Measurements from ENCODE around the gene C1orf226.
A peak's percentile ranks its signal among the peaks of the same experiment; 100 is the strongest.

The C1orf226 gene

DNA sequence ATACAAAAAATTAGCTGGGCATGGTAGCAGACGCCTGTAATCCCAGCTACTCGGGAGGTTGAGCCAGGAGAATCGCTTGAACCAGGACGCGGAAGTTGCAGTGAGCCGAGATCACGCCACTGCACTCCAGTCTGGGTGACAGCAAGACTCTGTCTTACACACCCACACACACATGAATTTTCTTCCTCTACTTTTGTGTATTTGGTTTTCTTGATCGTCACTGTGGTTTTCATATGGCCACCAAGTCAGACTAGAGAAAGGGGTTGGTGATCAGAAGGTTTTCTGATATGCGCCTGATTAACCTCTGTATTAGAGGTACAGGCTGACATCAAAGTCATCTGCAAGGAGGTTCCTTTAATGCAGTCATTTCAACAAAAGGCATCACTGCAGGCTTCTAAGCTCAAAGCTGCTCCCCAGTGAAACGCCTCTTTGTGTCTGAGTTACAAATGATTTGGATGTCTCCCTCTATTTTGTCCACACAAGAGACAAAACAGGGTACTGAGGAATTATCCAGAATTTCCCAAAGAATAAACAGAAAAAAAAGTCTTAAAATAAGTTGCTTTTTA lies 19.3 kb downstream of the C1orf226 start:
- DNase-seq (ENCODE audit: low read depth): no peak
- TF ChIP-seq, protein P1, sequence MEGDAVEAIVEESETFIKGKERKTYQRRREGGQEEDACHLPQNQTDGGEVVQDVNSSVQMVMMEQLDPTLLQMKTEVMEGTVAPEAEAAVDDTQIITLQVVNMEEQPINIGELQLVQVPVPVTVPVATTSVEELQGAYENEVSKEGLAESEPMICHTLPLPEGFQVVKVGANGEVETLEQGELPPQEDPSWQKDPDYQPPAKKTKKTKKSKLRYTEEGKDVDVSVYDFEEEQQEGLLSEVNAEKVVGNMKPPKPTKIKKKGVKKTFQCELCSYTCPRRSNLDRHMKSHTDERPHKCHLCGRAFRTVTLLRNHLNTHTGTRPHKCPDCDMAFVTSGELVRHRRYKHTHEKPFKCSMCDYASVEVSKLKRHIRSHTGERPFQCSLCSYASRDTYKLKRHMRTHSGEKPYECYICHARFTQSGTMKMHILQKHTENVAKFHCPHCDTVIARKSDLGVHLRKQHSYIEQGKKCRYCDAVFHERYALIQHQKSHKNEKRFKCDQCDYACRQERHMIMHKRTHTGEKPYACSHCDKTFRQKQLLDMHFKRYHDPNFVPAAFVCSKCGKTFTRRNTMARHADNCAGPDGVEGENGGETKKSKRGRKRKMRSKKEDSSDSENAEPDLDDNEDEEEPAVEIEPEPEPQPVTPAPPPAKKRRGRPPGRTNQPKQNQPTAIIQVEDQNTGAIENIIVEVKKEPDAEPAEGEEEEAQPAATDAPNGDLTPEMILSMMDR (IDR thresholded peaks at IDR 0.05; ENCODE audit: insufficient read depth, low read depth, low read length, missing control alignments): no peak
- no peak overlapping the region for H3K4me3 ChIP-seq (ENCODE audit: low read length)

DNA sequence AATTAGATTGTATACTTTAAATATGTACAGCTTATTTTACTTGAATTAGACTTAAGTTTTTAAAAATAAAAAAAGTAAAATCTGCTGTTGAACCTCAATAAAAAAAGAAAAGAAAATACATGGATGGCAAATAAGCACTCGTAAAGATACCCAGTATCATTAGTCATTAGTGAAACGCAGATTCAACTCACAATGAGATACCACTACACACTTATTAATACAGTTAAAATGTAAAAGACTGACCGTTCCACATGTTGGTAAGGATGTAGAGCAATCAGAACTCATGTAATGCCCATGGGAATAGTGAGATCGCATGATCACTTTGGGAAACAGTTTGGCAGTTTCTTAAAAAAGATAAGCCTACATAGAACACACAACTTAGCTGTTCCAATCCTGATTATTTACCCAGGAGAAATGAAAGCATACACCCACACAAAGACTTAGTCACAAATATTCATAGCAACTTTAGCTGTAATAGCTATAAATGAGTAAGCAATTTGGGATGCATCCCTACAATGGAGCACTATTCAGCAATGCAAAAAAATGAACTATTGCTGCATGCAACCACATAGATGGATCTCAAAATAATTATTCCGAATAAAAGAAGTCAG lies 23.1 kb downstream of the C1orf226 start:
- DNase-seq (ENCODE audit: low read depth): peak; percentile 71
- TF ChIP-seq, protein P1 (IDR thresholded peaks at IDR 0.05; ENCODE audit: insufficient read depth, low read depth, low read length, missing control alignments): no peak
- no peak overlapping the region for H3K4me3 ChIP-seq (ENCODE audit: low read length)

DNA sequence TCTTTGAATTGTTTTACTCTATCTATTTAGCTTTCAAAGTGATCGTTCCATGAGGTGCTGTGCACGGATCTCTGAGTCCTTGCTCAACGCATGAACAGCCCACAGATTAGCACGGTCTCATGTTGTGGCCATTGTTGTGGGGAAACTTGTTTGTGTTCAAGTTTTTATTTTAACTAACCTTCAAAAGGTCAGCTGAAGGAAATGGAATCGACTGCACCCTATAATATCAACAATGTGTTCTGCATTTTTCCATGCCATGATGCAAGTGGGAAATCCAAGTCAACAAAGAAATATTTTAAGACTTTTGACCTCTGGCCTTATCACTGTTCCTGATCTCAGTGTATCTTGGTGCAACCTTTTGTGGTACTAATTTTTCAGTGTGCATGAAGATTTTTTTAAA lies 24.3 kb downstream of the C1orf226 start:
- H3K4me3 ChIP-seq (ENCODE audit: low read length): no peak overlapping the region
- no peak for DNase-seq (ENCODE audit: low read depth)
- TF ChIP-seq, protein P1 (IDR thresholded peaks at IDR 0.05; ENCODE audit: insufficient read depth, low read depth, low read length, missing control alignments): no peak

DNA sequence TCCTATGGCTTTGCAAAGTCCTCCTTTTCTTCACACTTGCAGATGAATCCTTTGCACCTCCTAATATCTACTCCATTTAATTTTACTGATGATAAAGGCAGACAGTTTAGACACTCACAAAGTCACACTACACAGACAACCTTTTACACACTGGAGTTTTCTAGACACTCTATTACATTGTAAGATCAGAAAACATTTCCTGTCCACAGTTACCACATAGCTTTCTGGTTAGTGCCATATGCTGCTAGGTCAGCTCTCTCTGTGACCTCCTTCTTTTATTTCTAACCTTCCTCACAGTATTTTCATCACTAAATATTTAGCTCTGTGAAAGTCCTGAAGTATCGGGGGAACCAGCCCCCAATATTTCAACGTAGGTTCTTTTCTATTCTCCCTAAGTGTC lies 25.3 kb downstream of the C1orf226 start:
- no peak for DNase-seq (ENCODE audit: low read depth)
- H3K4me3 ChIP-seq (ENCODE audit: low read length): no peak overlapping the region

DNA sequence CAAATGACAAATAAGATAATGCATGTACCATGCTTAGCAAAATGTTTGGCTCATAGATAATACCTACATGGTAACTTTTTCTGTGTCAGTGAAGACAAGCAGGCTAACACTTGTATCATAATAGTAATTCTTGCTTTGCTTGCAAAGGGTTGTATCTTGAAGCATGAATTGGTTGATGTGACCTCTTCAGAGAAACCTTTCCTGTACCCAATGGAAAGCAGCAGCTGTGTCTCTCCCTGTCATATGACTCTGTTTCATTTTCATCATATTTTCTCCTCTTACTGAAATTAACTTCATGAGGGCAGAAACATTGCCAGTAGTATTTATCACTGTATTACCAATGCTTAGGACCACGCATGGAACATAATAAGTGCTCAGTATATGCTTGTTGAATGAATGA lies 26.0 kb downstream of the C1orf226 start:
- DNase-seq (ENCODE audit: low read depth): no peak
- TF ChIP-seq, protein P1 (IDR thresholded peaks at IDR 0.05; ENCODE audit: insufficient read depth, low read depth, low read length, missing control alignments): no peak
- no peak overlapping the region for H3K4me3 ChIP-seq (ENCODE audit: low read length)

More for the DNA sequence above, 25.3 kb downstream of the C1orf226 start:
- TF ChIP-seq, protein P1 (IDR thresholded peaks at IDR 0.05; ENCODE audit: insufficient read depth, low read depth, low read length, missing control alignments): no peak

DNA sequence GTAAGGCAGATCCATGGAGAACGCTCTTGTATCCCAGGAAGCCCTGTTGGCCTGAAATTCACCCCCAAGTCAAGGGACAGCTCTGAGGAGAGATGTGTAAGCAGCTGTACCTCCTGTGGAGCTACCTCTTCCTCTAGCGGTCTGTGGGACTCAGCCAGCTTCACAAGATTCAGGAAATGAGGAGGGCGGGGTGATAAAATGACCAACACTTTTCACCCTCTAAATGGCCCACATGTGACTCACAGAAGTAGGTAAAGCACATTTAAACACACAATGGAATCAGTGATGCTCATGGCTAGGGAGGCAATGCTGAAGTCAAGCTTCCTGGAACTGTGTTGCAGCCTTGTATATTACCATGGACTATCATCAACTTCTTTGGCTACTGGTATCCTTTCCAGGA lies 30.5 kb downstream of the C1orf226 start, which contains the start of gene SH2D1B:
Gene SH2D1B (minus strand): TSS at position 135 of the 400 bp plus-strand sequence. CDS start 120 bp downstream, at position 15.
- DNase-seq (ENCODE audit: low read depth): peak; percentile 19
- TF ChIP-seq, protein P1 (IDR thresholded peaks at IDR 0.05; ENCODE audit: insufficient read depth, low read depth, low read length, missing control alignments): no peak

DNA sequence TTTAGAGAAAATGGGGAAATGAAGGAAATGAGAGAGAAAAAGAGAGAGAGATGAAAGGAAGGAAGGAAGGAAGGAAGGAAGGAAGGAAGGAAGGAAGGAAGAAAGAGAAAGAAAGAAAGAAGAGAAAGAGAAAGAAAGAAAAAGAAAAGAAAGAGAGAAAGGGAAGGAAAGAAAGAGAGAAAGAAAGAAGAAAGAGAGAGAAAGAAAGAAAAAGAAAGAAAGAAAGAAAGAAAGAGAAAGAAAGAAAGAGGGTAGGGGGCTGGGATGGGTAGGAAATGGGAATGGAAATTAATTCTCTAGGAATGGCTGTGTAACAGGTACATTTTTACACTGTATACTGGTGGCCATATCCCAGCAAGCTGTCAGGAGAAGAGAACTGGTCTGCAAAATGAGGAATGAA lies 34.7 kb downstream of the C1orf226 start:
- DNase-seq (ENCODE audit: low read depth): no peak
- TF ChIP-seq, protein P1 (IDR thresholded peaks at IDR 0.05; ENCODE audit: insufficient read depth, low read depth, low read length, missing control alignments): no peak

More for the DNA sequence above, 30.5 kb downstream of the C1orf226 start, which contains the start of gene SH2D1B:
- H3K4me3 ChIP-seq (ENCODE audit: low read length): no peak within 1 kb of the TSS

More for the DNA sequence above, 34.7 kb downstream of the C1orf226 start:
- H3K4me3 ChIP-seq (ENCODE audit: low read length): no peak overlapping the region

Measured in epithelial cell of esophagus (primary cell).